GM12878 (cell line): ENCODE data around the gene PROZ. TPM values are rescaled to one million over a fixed set of nuclear protein-coding genes. Genes with fewer than 3 reads are reported as not detected.

Experiments used
- ATAC-seq: fragments of 200-7000 bp; cut with Tn5 transposase; 3 replicates; pipeline ENCODE4 v1.9.1; 2020; ENCODE audit warnings: mild to moderate bottlenecking, moderate library complexity
- BruUV-seq: library from RNA; stranded (reverse); fragments of 400-500 nt; replicated peaks from 2 replicates; lab custom pipeline; 2021; lab: Mats Ljungman, UMichigan
- CTCF ChIA-PET: fragments of 300-600 bp; sonication (Branson Sonifier 250); formaldehyde crosslinking; extraction: SDS; loops from one replicate; lab custom pipeline; 2021; ENCODE audit warnings: inconsistent platforms; lab: Yijun Ruan, JAX
- POLR2A ChIA-PET: fragments of 350-600 bp; formaldehyde crosslinking; extraction: SDS; loops from one replicate; lab custom pipeline; 2021; ENCODE audit warnings: inconsistent platforms; lab: Charles Lee
- RAD21 ChIA-PET: fragments of 300-600 bp; sonication (Branson Sonifier 250); formaldehyde crosslinking; loops from one replicate; lab custom pipeline; 2023; ENCODE audit warnings: antibody characterized with exemption; ENCODE audit not compliant: unreplicated experiment; lab: Charles Lee
- SMC1A ChIA-PET: fragments of 300-600 bp; sonication (Branson Sonifier 250); formaldehyde crosslinking; loops from one replicate; lab custom pipeline; 2023; ENCODE audit not compliant: unreplicated experiment, uncharacterized antibody; lab: Charles Lee
- DNase-seq: peaks from one replicate; pipeline ENCODE4 v3.0.0-alpha.2; 2011; ENCODE audit warnings: low read depth, low spot score
- FAIRE-seq: peaks from 3 replicates; lab custom pipeline; 2011; peaks lifted over from hg19 to GRCh38; lab: Jason Lieb, UNC
- H2AFZ ChIP-seq: 2 replicates; pipeline ENCODE4 v1.6.0; 2011; ENCODE audit warnings: low read depth, low read length, control low read depth; ENCODE audit not compliant: control insufficient read depth
- H3K27ac ChIP-seq: 2 replicates; pipeline ENCODE4 v1.5.1; 2011; ENCODE audit warnings: control low read depth; ENCODE audit not compliant: control insufficient read depth, insufficient read depth
- H3K27me3 ChIP-seq, 2 experiments: replicated peaks in 1 of 2; 2 replicates each; pipeline versions ENCODE4 v1.6.0 to v1.6.1; 2011; ENCODE audit warnings: low read length in 1 of 2; ENCODE audit not compliant: control insufficient read depth in 2 of 2, insufficient read depth in 2 of 2
- H3K36me3 ChIP-seq, 2 experiments: 2 replicates each; pipeline ENCODE4 v1.5.1; 2011; ENCODE audit warnings: low read length in 1 of 2; ENCODE audit not compliant: control insufficient read depth in 2 of 2, insufficient read depth in 2 of 2
- H3K4me1 ChIP-seq: 2 replicates; pipeline ENCODE4 v1.6.1; 2011; ENCODE audit warnings: mild to moderate bottlenecking, low read length, moderate library complexity, mixed read lengths; ENCODE audit not compliant: control insufficient read depth, insufficient read depth
- H3K4me2 ChIP-seq: 2 replicates; pipeline ENCODE4 v1.6.0; 2011; ENCODE audit warnings: control low read depth; ENCODE audit not compliant: control insufficient read depth, insufficient read depth
- H3K4me3 ChIP-seq: fragments of 200-600 bp; sonication (generic); 2 replicates; pipeline ENCODE4 v1.5.1; 2016
- H3K79me2 ChIP-seq: 2 replicates; pipeline ENCODE4 v1.6.0; 2011; ENCODE audit warnings: low read length; ENCODE audit not compliant: control insufficient read depth, insufficient read depth
- H3K9ac ChIP-seq: 2 replicates; pipeline ENCODE4 v1.8.0; 2011; ENCODE audit warnings: low read length, control low read depth, mixed read lengths; ENCODE audit not compliant: control insufficient read depth, insufficient read depth
- H3K9me3 ChIP-seq: replicated peaks from 3 replicates; pipeline ENCODE4 v1.5.1; 2011; ENCODE audit warnings: mild to moderate bottlenecking, low read length; ENCODE audit not compliant: control insufficient read depth, insufficient read depth
- H4K20me1 ChIP-seq: 2 replicates; pipeline ENCODE4 v1.6.0; 2011; ENCODE audit not compliant: control insufficient read depth, insufficient read depth
- BCL3 ChIP-seq: IDR thresholded peaks from 2 replicates; pipeline ENCODE4 v1.6.1; 2011; ENCODE audit warnings: borderline replicate concordance, low read depth, mild to moderate bottlenecking, moderate library complexity, low read length; ENCODE audit not compliant: insufficient read depth, poor library complexity, severe bottlenecking
- E4F1 ChIP-seq: fragments of 450-650 bp; IDR thresholded peaks from 2 replicates; pipeline ENCODE4 v1.6.1; 2018; ENCODE audit warnings: borderline replicate concordance, mild to moderate bottlenecking; ENCODE audit not compliant: partially characterized antibody
- WGBS: methylation state at CpG from one replicate; pipeline ENCODE4 v1.1.6; 2016; ENCODE audit warnings: low lambda C conversion rate; ENCODE audit not compliant: insufficient replicate concordance, insufficient coverage; ENCODE audit errors: missing lambda C conversion rate; 5-methylcytosine and 5-hydroxymethylcytosine counted together
- in situ Hi-C: fragments of 300-500 bp; cut with MboI; formaldehyde crosslinking; loops from 9 replicates; pipeline ENCODE4 v1.14.3; 2018; ENCODE audit warnings: mixed read lengths
- intact Hi-C: fragments of 100-400 bp; cut with micrococcal nuclease; formaldehyde crosslinking; loops from one replicate; pipeline ENCODE4 v1.14.2; 2022; ENCODE audit not compliant: unreplicated experiment
- polyA plus RNA-seq, 11 experiments: library from polyadenylated mRNA; depleted of rRNA in 4 of 11; unstranded in 6 of 11; stranded (reverse) in 5 of 11; fragments of >200 nt; fragmentation: Nextera tagmentation in 4 of 11; fragmentation: Illumina TruSeq in 1 of 11; extraction: Ambion mirVana in 4 of 11; extraction: Trizol in 1 of 11; gene quantifications; 1 replicate in 1 of 11; 2 replicates in 10 of 11; pipeline versions ENCODE4 v1.2.1 to v1.2.3, GENCODE V29; 2011 to 2016; ENCODE audit warnings: inconsistent platforms in 2 of 11, missing spikeins in 2 of 11, low read depth in 1 of 11
- total RNA-seq, 4 experiments: library from RNA; depleted of rRNA in 3 of 4; stranded (reverse); fragments of >200 nt in 3 of 4; fragmentation: Illumina TruSeq in 1 of 4; extraction: Trizol in 1 of 4; gene quantifications; 2 replicates each; pipeline versions ENCODE4 v1.2.1 to v1.2.3, GENCODE V29; 2013 to 2021

The PROZ gene
- total and polyA plus RNA-seq, 10 of the 15 experiments (the other 5 are each of a cell fraction or from before 2014, with no cell fraction given) = 0.07 to 0.24 (median 0.21) TPM; not detected in 7

- intact Hi-C loops = no loop called here
- Histone ChIP-seq H4K20me1 (no peaks in the 10 kb centered on the region), H2AFZ (no peak overlapping the region), H3K4me3 (no peak overlapping the region), H3K9ac (no peak overlapping the region), H3K4me2 (no peak overlapping the region), H3K27ac (no peak overlapping the region)
- ChIA-PET CTCF (no interaction called here), RAD21 (no interaction called here)
- no TSS peak for BruUV-seq
- WGBS = over 99% methylated on average over 9 of the region's 9 CpGs
- TF ChIP-seq E4F1 (no peak), BCL3 (peak; percentile 24)
- TF ChIP-seq, all 136 proteins: peak for 1
- Histone ChIP-seq H3K79me2 (no peaks in the 10 kb centered on the region; the same call in 1 of the 2 replicates), H3K36me3 (peaks cover 3 to 27% of the 10 kb centered on the region in 2 experiments), H3K4me1 (peaks cover 13% of the 10 kb centered on the region), H3K9me3 (peaks cover 13% of the 10 kb centered on the region; the same call in 2 of the 3 replicates), H3K27me3 (no peaks in the 10 kb centered on the region)
- DNase-seq (no peak), FAIRE-seq (no peak), ATAC-seq (no peak)
- ChIA-PET POLR2A (interaction anchor here (0.5 kb wide), 1 partner anchor 933 kb away, joined by 3 read pairs; no protein-coding TSS in a partner anchor), SMC1A (interaction anchor here (1.2 kb wide), 1 partner anchor 14 kb away, joined by 3 read pairs; no protein-coding TSS in a partner anchor)
- in situ Hi-C loops = no loop called here
Observed at GRCh38 chr13:113187263-113187669, 28.8 kb downstream of the PROZ start.
